ENCODE measurements around the gene NUP93. TPM values are rescaled to one million over a fixed set of nuclear protein-coding genes. Genes with fewer than 3 reads are reported as not detected.

The NUP93 gene
- total RNA-seq, 2 donors from 2014 or later, result 18.1 to 19.8 TPM

DNA sequence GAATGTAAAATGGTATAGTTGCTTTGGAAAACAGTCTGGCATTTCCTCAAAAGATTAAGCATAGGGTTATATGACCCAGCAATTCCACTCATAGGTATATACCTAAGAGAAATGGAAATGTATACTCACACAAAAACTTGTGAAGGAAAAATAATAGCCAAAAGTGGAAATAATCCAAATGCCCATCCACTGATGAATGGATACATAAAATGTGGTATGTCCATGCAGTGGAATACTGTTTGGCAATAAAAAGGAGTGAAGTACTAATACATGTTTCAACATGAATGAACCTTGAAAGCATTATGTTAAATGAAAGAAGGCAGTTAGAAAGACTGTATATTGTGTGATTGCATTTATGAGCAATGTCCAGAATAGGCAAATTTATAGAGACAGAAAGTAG, 25.1 kb downstream of the NUP93 start:
- TF ChIP-seq, protein P1, sequence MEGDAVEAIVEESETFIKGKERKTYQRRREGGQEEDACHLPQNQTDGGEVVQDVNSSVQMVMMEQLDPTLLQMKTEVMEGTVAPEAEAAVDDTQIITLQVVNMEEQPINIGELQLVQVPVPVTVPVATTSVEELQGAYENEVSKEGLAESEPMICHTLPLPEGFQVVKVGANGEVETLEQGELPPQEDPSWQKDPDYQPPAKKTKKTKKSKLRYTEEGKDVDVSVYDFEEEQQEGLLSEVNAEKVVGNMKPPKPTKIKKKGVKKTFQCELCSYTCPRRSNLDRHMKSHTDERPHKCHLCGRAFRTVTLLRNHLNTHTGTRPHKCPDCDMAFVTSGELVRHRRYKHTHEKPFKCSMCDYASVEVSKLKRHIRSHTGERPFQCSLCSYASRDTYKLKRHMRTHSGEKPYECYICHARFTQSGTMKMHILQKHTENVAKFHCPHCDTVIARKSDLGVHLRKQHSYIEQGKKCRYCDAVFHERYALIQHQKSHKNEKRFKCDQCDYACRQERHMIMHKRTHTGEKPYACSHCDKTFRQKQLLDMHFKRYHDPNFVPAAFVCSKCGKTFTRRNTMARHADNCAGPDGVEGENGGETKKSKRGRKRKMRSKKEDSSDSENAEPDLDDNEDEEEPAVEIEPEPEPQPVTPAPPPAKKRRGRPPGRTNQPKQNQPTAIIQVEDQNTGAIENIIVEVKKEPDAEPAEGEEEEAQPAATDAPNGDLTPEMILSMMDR (IDR thresholded peaks at IDR 0.05), result no peak
- DNase-seq (ENCODE audit: low spot score), result no peak
- H3K27me3 ChIP-seq, result no peaks in the 10 kb centered on the region
- H3K36me3 ChIP-seq, result peaks cover 4% of the 10 kb centered on the region
- no peaks in the 10 kb centered on the region for H3K9me3 ChIP-seq
- no peak overlapping the region for H3K4me3 ChIP-seq
- H3K4me1 ChIP-seq, result no peaks in the 10 kb centered on the region
- H3K27ac ChIP-seq, result no peak overlapping the region

- no peak for DNase-seq (ENCODE audit: low spot score)
- TF ChIP-seq, protein P1 (IDR thresholded peaks at IDR 0.05), result no peak
- H3K27ac ChIP-seq, result no peak overlapping the region
- no peak overlapping the region for H3K4me3 ChIP-seq
- no peaks in the 10 kb centered on the region for H3K9me3 ChIP-seq
- H3K4me1 ChIP-seq, result no peaks in the 10 kb centered on the region
- H3K27me3 ChIP-seq, result no peaks in the 10 kb centered on the region
- H3K36me3 ChIP-seq, result peaks cover 10% of the 10 kb centered on the region
Measured at GRCh38 chr16:56758432-56758831, 28.5 kb downstream of the NUP93 start.

GRCh38 chr16:56758930-56759329, 29.0 kb downstream of the NUP93 start:
- no peak overlapping the region for H3K4me3 ChIP-seq
- no peaks in the 10 kb centered on the region for H3K4me1 ChIP-seq
- no peak for DNase-seq (ENCODE audit: low spot score)
- H3K9me3 ChIP-seq, result no peaks in the 10 kb centered on the region
- TF ChIP-seq, protein P1 (IDR thresholded peaks at IDR 0.05), result no peak
- peaks cover 10% of the 10 kb centered on the region for H3K36me3 ChIP-seq
- no peak overlapping the region for H3K27ac ChIP-seq
- H3K27me3 ChIP-seq, result no peaks in the 10 kb centered on the region

DNA sequence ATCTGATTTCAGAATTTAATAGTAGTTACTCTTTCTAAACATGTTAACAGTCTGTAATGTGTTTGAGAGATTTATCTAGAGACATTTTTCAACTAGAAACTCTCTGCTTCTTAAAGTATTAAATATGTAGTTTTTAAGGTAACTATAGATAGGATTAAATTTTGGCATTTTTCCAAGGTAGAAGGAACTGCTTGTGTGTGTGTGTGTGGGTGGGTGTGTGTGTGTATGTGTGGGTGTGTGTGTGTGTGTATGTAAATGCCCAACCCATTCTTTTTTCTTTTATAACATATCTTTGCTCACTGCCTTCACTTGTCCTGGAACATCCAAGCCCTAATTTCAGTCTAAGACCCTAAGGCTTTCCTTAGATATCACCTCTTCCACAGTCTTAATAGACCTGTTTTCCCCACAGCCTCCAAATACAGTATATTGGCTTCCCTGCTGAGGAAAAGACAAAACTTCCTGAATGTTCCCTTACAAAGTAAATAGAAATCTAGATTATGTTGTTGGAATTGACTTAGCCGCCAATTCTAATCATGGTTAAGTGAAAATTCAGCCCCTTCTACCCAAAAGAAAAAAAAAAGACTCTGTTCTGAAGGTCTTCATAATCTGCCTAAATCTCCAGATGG, 33.5 kb downstream of the NUP93 start:
- no peak overlapping the region for H3K27ac ChIP-seq
- peaks cover 10% of the 10 kb centered on the region for H3K36me3 ChIP-seq
- H3K9me3 ChIP-seq, result no peaks in the 10 kb centered on the region
- DNase-seq (ENCODE audit: low spot score), result no peak
- no peaks in the 10 kb centered on the region for H3K27me3 ChIP-seq
- TF ChIP-seq, protein P1 (IDR thresholded peaks at IDR 0.05), result no peak
- no peaks in the 10 kb centered on the region for H3K4me1 ChIP-seq
- H3K4me3 ChIP-seq, result no peak overlapping the region

DNA sequence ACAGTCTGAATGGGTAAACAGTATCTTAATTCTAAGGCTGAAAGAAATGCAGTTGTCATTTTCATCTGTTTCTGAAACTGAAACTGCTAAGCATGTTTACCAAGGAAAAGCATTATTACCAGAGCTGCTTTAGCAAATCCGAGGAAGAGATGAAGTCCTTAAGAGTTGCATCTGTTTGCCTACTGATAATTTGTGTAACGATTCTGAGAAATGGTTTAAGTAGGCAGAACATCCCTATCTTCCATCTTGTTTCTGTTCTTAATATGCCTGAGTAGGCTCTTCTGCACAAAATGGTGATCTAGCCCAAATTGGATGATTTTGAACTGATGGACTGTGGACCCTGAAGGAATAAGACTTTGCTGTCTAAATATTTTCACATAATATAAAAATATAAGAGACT, 34.9 kb downstream of the NUP93 start:
- Histone ChIP-seq H3K9me3 (no peaks in the 10 kb centered on the region), H3K27ac (no peak overlapping the region), H3K27me3 (no peaks in the 10 kb centered on the region), H3K4me3 (no peak overlapping the region), H3K4me1 (no peaks in the 10 kb centered on the region), H3K36me3 (peaks cover 8% of the 10 kb centered on the region)
- TF ChIP-seq, protein P1 (IDR thresholded peaks at IDR 0.05), result no peak
- DNase-seq (ENCODE audit: low spot score), result no peak

DNA sequence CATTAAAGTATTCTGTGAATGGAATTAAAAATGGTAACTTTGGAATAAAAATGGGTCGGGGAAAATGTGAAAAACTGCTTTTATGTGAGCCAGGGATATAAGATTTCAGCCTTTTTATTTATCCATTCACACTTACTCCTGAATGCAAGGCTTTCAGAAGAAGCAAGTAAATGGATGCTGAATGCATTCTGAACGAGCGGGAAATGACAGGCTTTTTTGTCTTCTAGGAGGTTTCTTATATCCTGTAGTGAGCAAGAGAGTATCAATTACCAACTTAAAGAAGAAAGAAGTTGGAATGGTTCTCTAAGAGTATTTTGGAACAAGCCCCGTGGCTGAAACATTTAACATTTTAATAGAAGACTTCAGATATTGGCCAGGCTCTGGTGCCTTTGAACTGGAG, 36.0 kb downstream of the NUP93 start:
- TF ChIP-seq, protein P1 (IDR thresholded peaks at IDR 0.05), result no peak
- Histone ChIP-seq H3K27ac (no peak overlapping the region), H3K4me3 (no peak overlapping the region), H3K9me3 (no peaks in the 10 kb centered on the region), H3K36me3 (no peaks in the 10 kb centered on the region), H3K27me3 (no peaks in the 10 kb centered on the region), H3K4me1 (no peaks in the 10 kb centered on the region)
- DNase-seq (ENCODE audit: low spot score), result no peak

All from right atrium auricular region (tissue), 2 donors.